ENCODE data around the gene DENND1B. TPM values are rescaled to one million over a fixed set of nuclear protein-coding genes. Genes with fewer than 3 reads are reported as not detected.

DENND1B gene
- total and polyA plus RNA-seq, 2 of the 13 experiments (the other 11 are each of a cell fraction or from before 2014, with no cell fraction given) = 2.6 to 5.7 TPM

- Histone ChIP-seq H2AFZ (ENCODE audit: low read length) (no peak overlapping the region), H3K4me2 (ENCODE audit: low read depth, low read length) (no peak overlapping the region), H3K27ac (ENCODE audit: extremely low read length, insufficient read depth, low read length) (no peak overlapping the region), H3K4me1 (ENCODE audit: insufficient read depth, low read length) (no peaks in the 10 kb centered on the region), H4K20me1 (ENCODE audit: insufficient read depth, low read length) (no peaks in the 10 kb centered on the region), H3K9me3 (ENCODE audit: low read length) (no peaks in the 10 kb centered on the region), H3K9ac (ENCODE audit: insufficient read depth, low read depth, low read length) (no peak overlapping the region), H3K79me2 (ENCODE audit: insufficient read depth, low read length) (no peaks in the 10 kb centered on the region), H3K36me3 (replicated peaks in 1 of 2; ENCODE audit: control insufficient read depth in 1 of 2, insufficient read depth in 2 of 2, low read length in 2 of 2) (no peaks in the 10 kb centered on the region), H3K27me3 (ENCODE audit: control insufficient read depth in 1 of 2, insufficient read depth in 2 of 2, low read length in 2 of 2) (no peaks in the 10 kb centered on the region), H3K4me3 (replicated peaks in 1 of 3; ENCODE audit: insufficient read depth in 1 of 3, low read depth in 2 of 3, low read length in 3 of 3) (no peak overlapping the region)
- ChIA-PET CTCF (ENCODE audit: low intra/inter-chr PET ratio, low total read pairs) (interaction anchor here (1.1 to 1.5 kb wide), 2 partner anchors 342 to 398 kb away, joined by 5 to 11 read pairs; no protein-coding TSS in a partner anchor), POLR2A (no interaction called here)
- in situ Hi-C loops (cut with HindIII; ENCODE audit: extremely low pct_ligation_motif_present, low pct_unique_long_range_greater_than_20kb) = no loop called here
- intact Hi-C loops (cut with micrococcal nuclease; ENCODE audit: unreplicated experiment) = loop anchor here (1.0 to 10.0 kb wide), 5 partner anchors 90 to 938 kb away; partner anchors contain the start of genes DENND1B and NEK7
- 66% methylated on average over 4 of the region's 4 CpGs for WGBS (ENCODE audit: low lambda C conversion rate)
- DNase-seq (ENCODE audit: low spot score) (peak; percentile 21), ATAC-seq (no peak), FAIRE-seq (no peak)
- no TSS peak for BruUV-seq (replicated peaks)
- TF ChIP-seq HNRNPL (IDR thresholded peaks at IDR 0.05; ENCODE audit: low read depth, low read length) (no peak), ZSCAN12 (CRISPR knock-in tag; IDR thresholded peaks at IDR 0.05) (no peak), RFX1 (IDR thresholded peaks at IDR 0.05) (no peak), ZNF30 (CRISPR knock-in tag; IDR thresholded peaks at IDR 0.05) (no peak), ZNF260 (CRISPR knock-in tag; IDR thresholded peaks at IDR 0.05; ENCODE audit: borderline replicate concordance, low read depth) (no peak), STAG1 (CRISPR knock-in tag; IDR thresholded peaks at IDR 0.05) (peak; percentile 54), ZNF558 (CRISPR knock-in tag; IDR thresholded peaks at IDR 0.05; ENCODE audit: borderline replicate concordance) (no peak), U2AF2 (IDR thresholded peaks at IDR 0.05; ENCODE audit: low read depth, low read length) (no peak), ZNF772 (CRISPR knock-in tag; IDR thresholded peaks at IDR 0.05) (no peak), ZNF12 (CRISPR knock-in tag; IDR thresholded peaks at IDR 0.05) (no peak), ZNF460 (CRISPR knock-in tag; IDR thresholded peaks at IDR 0.05; ENCODE audit: borderline replicate concordance) (no peak), CENPBD1 (CRISPR knock-in tag; IDR thresholded peaks at IDR 0.05; ENCODE audit: borderline replicate concordance, low read depth) (no peak), SMC3 (IDR thresholded peaks at IDR 0.05; ENCODE audit: low read length) (peak; percentile 44; the same call in 1 of the 2 replicates), KDM2A (CRISPR knock-in tag; IDR thresholded peaks at IDR 0.05; ENCODE audit: borderline replicate concordance, low read depth) (no peak), PHB2 (IDR thresholded peaks at IDR 0.05; ENCODE audit: partially characterized antibody) (no peak), PHF8 (CRISPR knock-in tag; IDR thresholded peaks at IDR 0.05) (no peak)
Measured at GRCh38 chr1:197526736-197527371, 248.4 kb downstream of the DENND1B start.
